ENCODE measurements around the gene LMX1A.
A peak's percentile ranks its signal among the peaks of the same experiment; 100 is the strongest.

LMX1A gene

GRCh38 chr1:165239873-165240272, 116.6 kb downstream of the LMX1A start:
- no peak for DNase-seq (ENCODE audit: low read depth)
- no peak overlapping the region for H3K4me3 ChIP-seq (ENCODE audit: low read length)
- TF ChIP-seq, protein P1, sequence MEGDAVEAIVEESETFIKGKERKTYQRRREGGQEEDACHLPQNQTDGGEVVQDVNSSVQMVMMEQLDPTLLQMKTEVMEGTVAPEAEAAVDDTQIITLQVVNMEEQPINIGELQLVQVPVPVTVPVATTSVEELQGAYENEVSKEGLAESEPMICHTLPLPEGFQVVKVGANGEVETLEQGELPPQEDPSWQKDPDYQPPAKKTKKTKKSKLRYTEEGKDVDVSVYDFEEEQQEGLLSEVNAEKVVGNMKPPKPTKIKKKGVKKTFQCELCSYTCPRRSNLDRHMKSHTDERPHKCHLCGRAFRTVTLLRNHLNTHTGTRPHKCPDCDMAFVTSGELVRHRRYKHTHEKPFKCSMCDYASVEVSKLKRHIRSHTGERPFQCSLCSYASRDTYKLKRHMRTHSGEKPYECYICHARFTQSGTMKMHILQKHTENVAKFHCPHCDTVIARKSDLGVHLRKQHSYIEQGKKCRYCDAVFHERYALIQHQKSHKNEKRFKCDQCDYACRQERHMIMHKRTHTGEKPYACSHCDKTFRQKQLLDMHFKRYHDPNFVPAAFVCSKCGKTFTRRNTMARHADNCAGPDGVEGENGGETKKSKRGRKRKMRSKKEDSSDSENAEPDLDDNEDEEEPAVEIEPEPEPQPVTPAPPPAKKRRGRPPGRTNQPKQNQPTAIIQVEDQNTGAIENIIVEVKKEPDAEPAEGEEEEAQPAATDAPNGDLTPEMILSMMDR (conservative IDR thresholded peaks at IDR 0.05; ENCODE audit: low read depth, low read length) = no peak

DNA sequence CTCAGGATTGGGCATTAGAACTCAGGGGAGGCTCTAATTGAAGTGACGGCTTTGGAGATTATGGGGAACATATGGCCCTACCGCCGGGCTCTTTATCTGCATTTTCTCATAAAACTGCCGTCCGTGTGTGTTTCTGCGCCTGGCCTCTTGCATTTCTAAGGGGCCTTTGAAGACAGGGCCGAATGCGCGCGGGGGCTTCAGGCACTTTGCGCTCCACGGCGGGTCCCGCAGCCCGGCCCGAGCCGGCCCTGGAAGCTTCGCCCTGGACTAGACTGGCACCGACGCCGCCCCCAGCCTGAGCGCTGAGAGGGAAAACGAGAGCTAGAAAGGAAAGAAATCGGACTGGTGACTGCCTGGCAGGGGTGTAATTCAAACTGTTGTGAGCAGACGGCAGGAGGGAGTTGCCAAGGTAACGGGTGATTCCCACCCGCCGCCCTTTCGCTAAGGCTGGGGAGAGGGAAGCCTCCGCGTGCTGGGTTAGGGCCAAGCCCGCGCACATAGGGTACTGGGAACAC, 120.7 kb downstream of the LMX1A start:
- peak overlapping the region; percentile 43 for H3K4me3 ChIP-seq (ENCODE audit: low read length)
- DNase-seq (ENCODE audit: low read depth) = peak; percentile 11
- TF ChIP-seq, protein P1 (conservative IDR thresholded peaks at IDR 0.05; ENCODE audit: low read depth, low read length) = no peak

GRCh38 chr1:165235155-165235776, 121.2 kb downstream of the LMX1A start:
- H3K4me3 ChIP-seq (ENCODE audit: low read length) = peak overlapping the region; percentile 43
- TF ChIP-seq, protein P1 (conservative IDR thresholded peaks at IDR 0.05; ENCODE audit: low read depth, low read length) = no peak
- DNase-seq (ENCODE audit: low read depth) = peak; percentile 51

DNA sequence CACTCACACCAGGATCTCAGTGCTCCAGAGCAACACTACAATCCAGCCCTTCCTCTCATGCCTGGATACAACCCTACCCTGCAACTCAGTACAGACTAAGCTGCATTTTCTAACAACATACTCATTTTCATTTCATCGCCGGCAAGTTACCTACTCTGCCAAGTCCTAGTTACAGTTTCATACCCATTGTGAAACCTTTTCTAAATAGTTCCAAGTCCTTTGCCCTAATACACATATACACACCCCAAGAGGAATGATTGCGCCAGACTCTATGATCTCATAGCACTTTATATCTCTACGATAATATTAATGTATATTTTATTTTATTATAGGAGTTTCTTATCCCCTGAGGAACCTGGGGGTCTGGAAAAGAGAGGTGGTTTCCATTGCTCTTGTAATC, 122.4 kb downstream of the LMX1A start:
- TF ChIP-seq, protein P1 (conservative IDR thresholded peaks at IDR 0.05; ENCODE audit: low read depth, low read length) = no peak
- DNase-seq (ENCODE audit: low read depth) = no peak
- no peak overlapping the region for H3K4me3 ChIP-seq (ENCODE audit: low read length)

- TF ChIP-seq, protein P1 (conservative IDR thresholded peaks at IDR 0.05; ENCODE audit: low read depth, low read length) = no peak
- no peak overlapping the region for H3K4me3 ChIP-seq (ENCODE audit: low read length)
- DNase-seq (ENCODE audit: low read depth) = no peak
Measured at GRCh38 chr1:165228676-165229075, 127.8 kb downstream of the LMX1A start.

- TF ChIP-seq, protein P1 (conservative IDR thresholded peaks at IDR 0.05; ENCODE audit: low read depth, low read length) = no peak
- DNase-seq (ENCODE audit: low read depth) = no peak
- H3K4me3 ChIP-seq (ENCODE audit: low read length) = no peak overlapping the region
Measured at GRCh38 chr1:165228111-165228655, 128.3 kb downstream of the LMX1A start.

DNA sequence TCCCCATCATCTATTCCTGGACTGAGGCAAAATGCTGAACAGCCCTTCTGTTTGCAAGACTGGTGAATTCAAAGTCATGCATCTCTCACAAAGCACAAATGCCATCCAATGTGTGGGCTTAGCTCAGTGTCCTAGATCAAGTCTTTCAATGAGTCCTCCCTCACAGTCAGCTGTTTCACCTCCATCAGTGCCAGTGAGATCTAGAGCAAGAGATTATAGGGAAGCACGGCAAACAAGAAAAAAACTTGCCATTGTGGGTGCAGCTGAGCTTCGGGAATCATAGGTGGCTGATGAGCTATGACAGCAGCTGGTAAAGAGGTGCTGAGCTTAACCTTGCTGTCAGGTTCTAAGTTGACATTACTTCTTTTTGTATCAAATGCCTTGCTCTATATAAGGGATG, 130.2 kb downstream of the LMX1A start:
- DNase-seq (ENCODE audit: low read depth) = no peak
- TF ChIP-seq, protein P1 (conservative IDR thresholded peaks at IDR 0.05; ENCODE audit: low read depth, low read length) = no peak
- H3K4me3 ChIP-seq (ENCODE audit: low read length) = no peak overlapping the region
